Iris pigment epithelial cell (primary cell): ENCODE data around the gene SNRNP25.

ENCODE experiments used
- DNase-seq: peaks from one replicate; pipeline ENCODE4 v3.0.0-alpha.2; 2011; ENCODE audit warnings: low read depth

SNRNP25 gene

GRCh38 chr16:104355-104754, 50.7 kb downstream of the SNRNP25 start:
- no peak for DNase-seq

DNA sequence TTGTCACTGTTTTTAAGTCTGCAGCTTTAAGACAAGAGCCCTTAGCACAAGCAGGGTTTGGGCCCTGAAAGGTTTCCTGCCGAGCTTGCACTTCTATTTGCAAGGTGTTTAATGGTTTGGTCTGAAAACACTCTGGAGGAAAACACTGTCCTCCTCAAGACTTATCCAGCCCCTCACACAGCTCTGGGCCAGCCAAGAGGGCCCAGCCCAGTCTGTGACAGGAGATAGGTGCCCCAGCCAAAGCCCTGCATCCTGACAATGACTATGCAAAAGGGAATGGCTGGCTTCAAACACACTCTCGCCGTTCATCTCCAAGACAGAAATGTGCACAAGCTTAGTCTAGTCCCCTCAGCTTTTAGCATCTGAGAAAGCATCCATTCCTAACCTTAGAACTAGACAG, 51.3 kb downstream of the SNRNP25 start:
- DNase-seq: no peak

DNA sequence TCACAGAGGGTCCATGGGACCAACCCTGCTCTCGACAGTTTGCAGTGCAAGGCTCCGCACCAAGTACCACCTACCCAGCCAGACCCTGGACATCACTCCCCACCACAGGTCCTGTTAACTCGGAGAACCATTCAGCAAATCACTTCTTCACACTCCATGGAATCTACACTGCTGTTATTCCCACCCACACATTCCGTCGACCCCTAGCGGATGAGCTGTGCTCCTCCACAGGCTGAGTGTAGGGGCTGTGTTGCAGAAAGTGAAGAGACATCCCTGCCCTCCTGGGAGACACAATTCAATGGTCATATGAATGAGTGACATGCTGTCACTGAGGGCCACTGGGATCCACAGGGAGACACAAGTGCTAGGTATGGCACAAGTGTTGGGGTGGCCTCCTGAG, 51.9 kb downstream of the SNRNP25 start:
- DNase-seq: no peak

DNA sequence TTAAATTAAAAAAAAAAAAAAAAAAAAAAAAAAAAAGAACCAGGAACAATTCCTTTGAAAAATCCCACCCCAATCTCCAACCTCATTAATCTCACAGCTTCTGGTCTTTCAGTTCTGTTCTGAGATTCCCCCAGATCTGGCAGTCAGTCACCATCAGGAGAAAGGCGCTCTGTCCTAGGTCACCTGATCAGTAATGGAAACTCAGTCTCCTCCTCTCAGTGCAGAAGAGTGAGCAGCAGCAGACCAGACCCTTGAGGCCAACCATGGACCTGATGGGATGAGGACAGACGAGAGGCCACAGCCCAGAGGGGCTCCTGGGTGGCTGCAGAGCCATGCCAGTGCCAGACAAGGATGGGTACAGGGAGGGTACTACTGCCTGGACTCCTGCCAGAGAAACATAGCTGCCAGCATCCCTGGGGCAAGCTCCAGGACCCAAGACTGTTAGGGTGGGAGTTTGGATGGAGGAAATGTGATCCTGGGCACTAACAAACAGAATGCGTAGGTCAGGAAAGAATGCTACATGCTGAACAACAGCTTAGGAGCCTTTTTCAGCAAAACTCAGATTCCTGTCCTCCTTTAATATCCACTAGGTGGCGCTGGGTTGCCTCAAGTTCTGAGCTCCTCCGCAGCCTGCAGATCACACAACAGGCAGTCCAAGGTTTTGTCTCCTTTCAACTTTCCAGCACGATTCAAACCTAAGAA, 53.1 kb downstream of the SNRNP25 start:
- peak; percentile 86 for DNase-seq
